ENCODE results near the gene STARD9. TPM values are rescaled to one million over a fixed set of nuclear protein-coding genes. Genes with fewer than 3 reads are reported as not detected.
A peak's percentile ranks its signal among the peaks of the same experiment; 100 is the strongest.

The STARD9 gene
- total RNA-seq, 1 experiment from 2014 or later: 5.0 TPM

GRCh38 chr15:42591238-42591934, 16.0 kb downstream of the STARD9 start:
- no peak overlapping the region for H2AFZ ChIP-seq (ENCODE audit: low read depth, low read length, poor library complexity, severe bottlenecking)
- H3K9ac ChIP-seq (ENCODE audit: low read length): no peak overlapping the region
- H3K27me3 ChIP-seq (ENCODE audit: insufficient read depth, low read length): no peaks in the 10 kb centered on the region
- no peak overlapping the region for H3K27ac ChIP-seq (ENCODE audit: low read depth, low read length)
- ChIA-PET RAD21 (ENCODE audit: low non-redundant PET in 1 of 2, low total read pairs in 2 of 2, uncharacterized antibody in 2 of 2, unreplicated experiment in 2 of 2) (no interaction called here), POLR2A (interaction anchor here (1.0 to 1.3 kb wide), 2 partner anchors 9 to 16 kb away, joined by 4 to 8 read pairs; partner anchors contain the start of gene STARD9), CTCF (interaction anchor here (1.0 to 1.5 kb wide), 3 partner anchors 8 to 16 kb away, joined by 3 to 8 read pairs (median 7); partner anchors contain the start of gene STARD9)
- no peaks in the 10 kb centered on the region for H4K20me1 ChIP-seq (ENCODE audit: insufficient read depth)
- H3K4me3 ChIP-seq (replicated peaks in 1 of 2; ENCODE audit: low read depth in 1 of 2, low read length in 2 of 2): no peak overlapping the region
- ATAC-seq (peak; percentile 83), DNase-seq (ENCODE audit: low read depth, low spot score) (no peak)
- no peak overlapping the region for H3K4me2 ChIP-seq (ENCODE audit: low read length)
- no peak for TF ChIP-seq TCF7L2 (IDR thresholded peaks at IDR 0.05; ENCODE audit: borderline replicate concordance, extremely low read depth, insufficient read depth, insufficient read length)
- TF ChIP-seq RAD21 (IDR thresholded peaks at IDR 0.05; ENCODE audit: low read depth): peak; percentile 17
- TF ChIP-seq CTCF (IDR thresholded peaks at IDR 0.05 in 2 of 3, conservative IDR thresholded peaks at IDR 0.05 in 1 of 3; ENCODE audit: borderline replicate concordance in 1 of 3, insufficient read depth in 1 of 3, low read depth in 2 of 3, low read length in 2 of 3): peak in 2 of 3 experiments; percentile 45 to 53; a peak in 4 of 6 replicates
- TF ChIP-seq ZBTB33 (IDR thresholded peaks at IDR 0.05; ENCODE audit: extremely low read depth, insufficient replicate concordance, low read length): no peak
- no peak for TF ChIP-seq FOSL1 (IDR thresholded peaks at IDR 0.05; ENCODE audit: low read depth)
- no peak for TF ChIP-seq POLR2A (IDR thresholded peaks at IDR 0.05; ENCODE audit: borderline replicate concordance, extremely low read depth, insufficient read depth, insufficient read length)
- H3K4me1 ChIP-seq (ENCODE audit: control insufficient read depth in 1 of 2, insufficient read depth in 2 of 2, low read length in 2 of 2): peaks cover 3 to 8% of the 10 kb centered on the region in 2 experiments; a peak in 3 of 4 replicates
- H3K9me2 ChIP-seq (ENCODE audit: insufficient read depth): no peaks in the 10 kb centered on the region
- no peaks in the 10 kb centered on the region for H3K79me2 ChIP-seq (ENCODE audit: insufficient read depth, low read length)
- H3K9me3 ChIP-seq (ENCODE audit: control insufficient read depth in 1 of 2, insufficient read depth in 1 of 2, low read depth in 1 of 2, low read length in 2 of 2): no peaks in the 10 kb centered on the region
- H3K36me3 ChIP-seq (ENCODE audit: control insufficient read depth in 1 of 2, insufficient read depth in 2 of 2, low read length in 2 of 2): no peaks in the 10 kb centered on the region
- BruUV-seq (replicated peaks): no TSS peak
- intact Hi-C loops (cut with micrococcal nuclease): no loop called here
